GM21381 (cell line): ENCODE measurements around the gene CEBPZOS.

ENCODE experiments used
- ATAC-seq: cut with Tn5 transposase; IDR thresholded peaks from one replicate; pipeline ENCODE4 v1.9.1; 2021; ENCODE audit warnings: mild to moderate bottlenecking, moderate library complexity; ENCODE audit not compliant: unreplicated experiment

CEBPZOS gene

GRCh38 chr2:37231241-37232130 lies 35.2 kb downstream of the CEBPZOS start, which contains the start of the genes CEBPZ and NDUFAF7:
TSS of gene CEBPZ (minus strand) at chr2:37231596. CDS start at chr2:37231567, 29 bp downstream.
TSS of gene NDUFAF7 (plus strand) at chr2:37231658. CDS start at chr2:37231706, 48 bp downstream.
- peak; percentile 95 for ATAC-seq

- no peak for ATAC-seq
Observed at GRCh38 chr2:37232131-37232933, 36.0 kb downstream of the CEBPZOS start.

- ATAC-seq = no peak
Observed at GRCh38 chr2:37243435-37243834, 47.1 kb downstream of the CEBPZOS start.

- peak; percentile 80 for ATAC-seq
Observed at GRCh38 chr2:37244017-37244416, 47.7 kb downstream of the CEBPZOS start.

- no peak for ATAC-seq
Observed at GRCh38 chr2:37244755-37245154, 48.5 kb downstream of the CEBPZOS start.

GRCh38 chr2:37246205-37246604 lies 49.9 kb downstream of the CEBPZOS start:
- no peak for ATAC-seq

- no peak for ATAC-seq
Observed at GRCh38 chr2:37250869-37251740, 54.8 kb downstream of the CEBPZOS start.
